K562 (cell line): ENCODE results near the gene NIFK. TPM values are rescaled to one million over a fixed set of nuclear protein-coding genes. Genes with fewer than 3 reads are reported as not detected.

Source experiments
- ATF7 ChIP-seq: fragments of 450-650 bp; IDR thresholded peaks from 2 replicates; pipeline ENCODE4 v1.7.1; 2014; ENCODE audit warnings: mild to moderate bottlenecking, moderate library complexity
- CBX1 ChIP-seq: sonication (generic); IDR thresholded peaks from 2 replicates; pipeline ENCODE4 v1.6.1; 2016; ENCODE audit warnings: antibody characterized with exemption, low read depth, mild to moderate bottlenecking
- GMEB1 ChIP-seq: fragments of 250-450 bp; sonication (Bioruptor Pico); IDR thresholded peaks from 2 replicates; pipeline ENCODE4 v1.4.0; 2020; ENCODE audit warnings: mild to moderate bottlenecking
- SFPQ ChIP-seq: fragments of 200-400 bp; formaldehyde crosslinking; IDR thresholded peaks from 2 replicates; pipeline ENCODE4 v1.6.1; 2017; ENCODE audit warnings: mild to moderate bottlenecking, low read depth, low read length, moderate library complexity
- SREBF1 ChIP-seq: fragments of 150-350 bp; IDR thresholded peaks from 2 replicates; pipeline ENCODE4 v1.6.1; 2014; ENCODE audit warnings: antibody characterized with exemption, low read depth, low read length, borderline replicate concordance
- TRIM24 ChIP-seq, 2 experiments: fragments of 450-650 bp; IDR thresholded peaks; 2 replicates each; pipeline ENCODE4 v1.6.1; 2016
- TRIM28 ChIP-seq: fragments of 450-650 bp; IDR thresholded peaks from 2 replicates; pipeline ENCODE4 v1.6.1; 2017
- XRCC3 ChIP-seq: fragments of 450-650 bp; IDR thresholded peaks from 2 replicates; pipeline ENCODE4 v1.6.1; 2017; ENCODE audit warnings: mild to moderate bottlenecking, moderate library complexity
- ZBED1 ChIP-seq: IDR thresholded peaks from 2 replicates; pipeline ENCODE4 v1.6.1; 2014
- ZBTB8A ChIP-seq: fragments of 450-650 bp; IDR thresholded peaks from 2 replicates; pipeline ENCODE4 v1.6.1; 2018; ENCODE audit warnings: mild to moderate bottlenecking, moderate library complexity; ENCODE audit not compliant: partially characterized antibody
- ZEB2 ChIP-seq: fragments of 450-650 bp; IDR thresholded peaks from 2 replicates; pipeline ENCODE4 v1.6.1; 2016
- ZNF318 ChIP-seq, 2 experiments: fragments of 450-650 bp; IDR thresholded peaks; 2 replicates each; pipeline ENCODE4 v1.6.1; 2016; ENCODE audit warnings: mild to moderate bottlenecking in 2 of 2, borderline replicate concordance in 1 of 2, low read depth in 1 of 2, moderate library complexity in 1 of 2
- polyA plus RNA-seq, 8 experiments: library from polyadenylated mRNA; depleted of rRNA in 4 of 8; stranded (reverse) in 5 of 8; unstranded in 3 of 8; fragments of >200 nt; fragmentation: Nextera tagmentation in 2 of 8; fragmentation: Illumina TruSeq in 1 of 8; extraction: Ambion mirVana in 2 of 8; extraction: Trizol in 1 of 8; gene quantifications; 2 replicates each; pipeline versions ENCODE4 v1.2.1 to v1.2.3, GENCODE V29; 2011 to 2014; ENCODE audit warnings: inconsistent platforms in 1 of 8, missing spikeins in 1 of 8
- total RNA-seq, 7 experiments: library from RNA; depleted of rRNA in 6 of 7; stranded (reverse); fragments of >200 nt in 6 of 7; fragmentation: Illumina TruSeq in 2 of 7; extraction: Trizol in 2 of 7; gene quantifications; 2 replicates each; pipeline versions ENCODE4 v1.2.1 to v1.2.3, GENCODE V29; 2011 to 2021; ENCODE audit warnings: low replicate concordance in 1 of 7
- TF ChIP-seq, protein P1 (sequence below): fragments of 450-650 bp; IDR thresholded peaks from 2 replicates; pipeline ENCODE4 v1.6.1; 2018; ENCODE audit warnings: mild to moderate bottlenecking, low read depth; ENCODE audit not compliant: partially characterized antibody

Gene NIFK
- total and polyA plus RNA-seq, 9 of the 15 experiments (the other 6 are each of a cell fraction or from before 2014, with no cell fraction given) = 60.2 to 426 (median 183) TPM

DNA sequence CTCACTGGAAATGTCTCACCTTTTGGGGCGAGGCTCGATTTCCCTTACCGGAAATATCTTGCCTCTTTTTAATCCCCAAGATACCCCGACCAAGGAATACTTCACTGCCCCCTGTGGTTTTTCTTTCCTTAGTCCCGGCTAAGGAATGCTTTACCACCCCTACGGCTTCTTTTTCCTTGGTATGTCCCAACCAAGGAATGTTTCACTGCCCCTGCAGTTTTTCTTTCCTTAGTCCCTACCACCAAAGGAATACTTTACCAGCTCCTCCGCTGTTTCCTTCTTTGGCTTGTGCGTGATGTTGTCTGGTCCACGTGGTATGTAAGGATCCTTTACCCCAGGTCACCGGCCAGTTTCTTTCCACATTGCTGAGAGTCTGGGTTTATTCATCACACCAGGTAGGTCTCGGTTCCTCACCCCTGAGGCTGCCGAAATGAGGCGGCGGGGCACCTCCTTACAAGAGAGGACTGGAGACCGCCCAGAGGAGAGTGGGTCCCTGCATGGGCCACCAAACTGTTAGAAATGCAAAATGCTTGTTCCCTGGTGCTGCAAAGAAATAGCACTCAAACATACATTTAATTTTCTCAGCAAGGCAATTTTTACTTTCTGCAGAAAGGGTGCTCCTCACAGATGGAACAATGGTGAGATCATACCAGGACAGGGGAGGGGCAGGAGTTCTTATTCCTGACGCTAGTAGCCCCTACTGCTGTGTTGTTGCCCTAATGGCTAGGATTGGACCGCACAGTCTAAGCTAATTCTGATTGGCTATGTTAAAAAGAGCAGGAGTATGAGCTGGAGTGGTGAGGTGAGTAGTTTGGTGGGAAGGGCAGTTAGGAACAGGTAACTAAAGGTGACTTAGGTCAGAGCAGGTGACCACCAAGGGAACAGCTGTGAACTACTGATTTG is 54.0 kb downstream of the NIFK start (continued):
- TF ChIP-seq ZNF318 (IDR thresholded peaks at IDR 0.05; ENCODE audit: borderline replicate concordance in 1 of 2, low read depth in 1 of 2) = 0 out of 4 replicates have a peak, but pooled peaks of 1 of the 2 experiments have one; percentile 35
- 0 out of 2 replicates have a peak, but pooled peaks have one; percentile 29 for TF ChIP-seq ATF7
- peak in 1 of 2 experiments; percentile 76; a peak in 2 of 4 replicates for TF ChIP-seq TRIM24 (IDR thresholded peaks at IDR 0.05)
- TF ChIP-seq ZEB2 = peak; percentile 71
- no peak for TF ChIP-seq ZBTB8A
- TF ChIP-seq, protein P1, sequence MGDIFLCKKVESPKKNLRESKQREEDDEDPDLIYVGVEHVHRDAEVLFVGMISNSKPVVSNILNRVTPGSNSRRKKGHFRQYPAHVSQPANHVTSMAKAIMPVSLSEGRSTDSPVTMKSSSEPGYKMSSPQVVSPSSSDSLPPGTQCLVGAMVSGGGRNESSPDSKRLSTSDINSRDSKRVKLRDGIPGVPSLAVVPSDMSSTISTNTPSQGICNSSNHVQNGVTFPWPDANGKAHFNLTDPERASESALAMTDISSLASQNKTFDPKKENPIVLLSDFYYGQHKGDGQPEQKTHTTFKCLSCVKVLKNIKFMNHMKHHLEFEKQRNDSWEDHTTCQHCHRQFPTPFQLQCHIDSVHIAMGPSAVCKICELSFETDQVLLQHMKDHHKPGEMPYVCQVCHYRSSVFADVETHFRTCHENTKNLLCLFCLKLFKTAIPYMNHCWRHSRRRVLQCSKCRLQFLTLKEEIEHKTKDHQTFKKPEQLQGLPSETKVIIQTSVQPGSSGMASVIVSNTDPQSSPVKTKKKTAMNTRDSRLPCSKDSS = peak; percentile 100
- TF ChIP-seq GMEB1 = no peak
- TF ChIP-seq SFPQ = no peak
- TF ChIP-seq ZBED1 = no peak
- peak; percentile 99 for TF ChIP-seq TRIM28
- TF ChIP-seq XRCC3 = peak; percentile 95; the same call in 1 of the 2 replicates
- TF ChIP-seq SREBF1 = no peak
- peak; percentile 94; the same call in 1 of the 2 replicates for TF ChIP-seq CBX1
